Measurements from ENCODE around the gene TBC1D8.

The TBC1D8 gene

GRCh38 chr2:101012706-101013181 lies 138.4 kb downstream of the TBC1D8 start:
- Histone ChIP-seq H3K4me3 (ENCODE audit: insufficient read length, low read depth) (no peak overlapping the region), H3K36me3 (ENCODE audit: insufficient read depth, insufficient read length, low read length) (peaks cover 67% of the 10 kb centered on the region), H3K9ac (ENCODE audit: insufficient read length, low read depth) (peak overlapping the region; percentile 18), H3K4me1 (ENCODE audit: insufficient read depth, insufficient read length) (no peaks in the 10 kb centered on the region), H3K27me3 (ENCODE audit: insufficient read depth, insufficient read length) (no peaks in the 10 kb centered on the region), H3K9me3 (ENCODE audit: insufficient read depth, low read length) (no peaks in the 10 kb centered on the region)
- DNase-seq (ENCODE audit: low read depth, low spot score): no peak
- no peak for TF ChIP-seq ZNF274 (IDR thresholded peaks at IDR 0.05; ENCODE audit: low read depth, low read length)
- no peak for TF ChIP-seq SUZ12 (IDR thresholded peaks at IDR 0.05; ENCODE audit: extremely low read depth, insufficient read depth, insufficient read length)
- no peak for TF ChIP-seq YY1 (IDR thresholded peaks at IDR 0.05; ENCODE audit: insufficient read depth, insufficient read length)

GRCh38 chr2:101012054-101012705 lies 139.0 kb downstream of the TBC1D8 start:
- no peak for DNase-seq (ENCODE audit: low read depth, low spot score)
- Histone ChIP-seq H3K27me3 (ENCODE audit: insufficient read depth, insufficient read length) (no peaks in the 10 kb centered on the region), H3K9me3 (ENCODE audit: insufficient read depth, low read length) (no peaks in the 10 kb centered on the region), H3K4me3 (ENCODE audit: insufficient read length, low read depth) (no peak overlapping the region), H3K4me1 (ENCODE audit: insufficient read depth, insufficient read length) (no peaks in the 10 kb centered on the region), H3K9ac (ENCODE audit: insufficient read length, low read depth) (no peak overlapping the region), H3K36me3 (ENCODE audit: insufficient read depth, insufficient read length, low read length) (peaks cover 69% of the 10 kb centered on the region)
- TF ChIP-seq SUZ12 (IDR thresholded peaks at IDR 0.05; ENCODE audit: extremely low read depth, insufficient read depth, insufficient read length) (no peak), ZNF274 (IDR thresholded peaks at IDR 0.05; ENCODE audit: low read depth, low read length) (no peak), YY1 (IDR thresholded peaks at IDR 0.05; ENCODE audit: insufficient read depth, insufficient read length) (no peak)

DNA sequence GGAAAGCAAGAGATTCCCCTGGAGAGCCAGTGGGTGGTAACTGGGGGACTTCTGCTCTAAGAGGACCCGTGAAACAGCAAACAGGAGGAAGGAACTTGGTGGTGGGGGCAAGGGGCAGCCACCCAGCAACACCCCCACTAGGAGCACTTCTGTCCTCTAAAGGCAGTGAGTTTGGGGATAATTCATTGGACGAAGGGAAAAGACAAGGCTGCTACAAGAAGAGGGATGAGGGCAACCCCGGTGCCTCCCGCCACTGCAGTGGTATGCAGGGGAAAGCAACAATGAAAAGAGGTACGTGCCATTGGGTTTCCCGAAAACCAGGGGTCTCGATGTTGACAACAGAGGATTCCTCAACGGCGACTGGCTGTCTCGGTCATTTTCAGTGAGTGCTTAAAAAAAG lies 140.0 kb downstream of the TBC1D8 start:
- no peak for DNase-seq (ENCODE audit: low read depth, low spot score)
- no peaks in the 10 kb centered on the region for H3K9me3 ChIP-seq (ENCODE audit: insufficient read depth, low read length)
- no peak overlapping the region for H3K9ac ChIP-seq (ENCODE audit: insufficient read length, low read depth)
- H3K36me3 ChIP-seq (ENCODE audit: insufficient read depth, insufficient read length, low read length): peaks cover 77% of the 10 kb centered on the region
- no peak overlapping the region for H3K4me3 ChIP-seq (ENCODE audit: insufficient read length, low read depth)
- H3K4me1 ChIP-seq (ENCODE audit: insufficient read depth, insufficient read length): no peaks in the 10 kb centered on the region
- no peaks in the 10 kb centered on the region for H3K27me3 ChIP-seq (ENCODE audit: insufficient read depth, insufficient read length)
- no peak for TF ChIP-seq YY1 (IDR thresholded peaks at IDR 0.05; ENCODE audit: insufficient read depth, insufficient read length)
- TF ChIP-seq SUZ12 (IDR thresholded peaks at IDR 0.05; ENCODE audit: extremely low read depth, insufficient read depth, insufficient read length): no peak
- no peak for TF ChIP-seq ZNF274 (IDR thresholded peaks at IDR 0.05; ENCODE audit: low read depth, low read length)

DNA sequence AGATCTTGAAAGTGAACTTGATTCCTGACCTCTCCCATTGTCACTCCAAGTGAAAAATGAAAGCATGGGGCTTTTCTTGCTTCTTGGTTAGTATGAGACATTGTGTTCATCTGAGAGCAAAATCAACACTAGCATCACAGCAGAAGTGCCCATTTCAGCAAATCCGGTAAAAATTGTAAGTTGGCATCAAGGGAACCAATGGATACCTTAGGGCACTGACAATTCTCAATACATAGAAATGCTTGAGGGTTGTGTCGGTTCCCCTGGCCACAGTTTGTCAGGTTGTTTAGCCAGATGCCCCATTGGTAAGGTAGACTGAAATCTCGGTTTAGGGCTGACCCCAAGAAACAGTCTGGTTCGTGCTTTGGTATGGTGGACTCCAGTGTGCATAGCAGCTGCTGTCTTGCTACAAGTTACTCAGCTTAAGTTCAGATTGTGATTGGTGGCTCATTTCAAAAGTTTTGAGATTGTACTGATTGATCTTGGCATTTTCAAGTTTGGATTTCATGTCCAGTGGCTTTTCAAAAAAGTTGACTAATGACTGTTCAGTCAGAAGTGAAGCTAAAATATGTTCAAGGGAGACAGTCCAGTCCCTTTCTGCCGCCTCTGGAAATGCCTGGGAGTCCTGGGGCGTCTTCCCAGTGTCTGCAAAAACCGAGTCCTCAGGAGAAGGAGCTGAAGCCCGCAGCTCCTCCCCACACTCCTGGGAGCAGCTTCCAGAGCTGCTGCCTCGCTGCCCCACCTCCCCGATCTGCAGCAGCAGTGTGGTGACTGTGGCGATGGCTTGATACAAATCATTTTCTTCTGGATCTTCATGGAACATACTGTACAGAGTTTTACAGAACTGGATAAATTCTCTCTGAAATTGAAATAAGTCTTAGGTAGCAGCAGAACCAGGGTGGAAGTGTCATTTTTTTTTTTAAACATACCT lies 143.5 kb downstream of the TBC1D8 start:
- no peak for DNase-seq (ENCODE audit: low read depth, low spot score)
- no peak overlapping the region for H3K4me3 ChIP-seq (ENCODE audit: insufficient read length, low read depth)
- H3K27me3 ChIP-seq (ENCODE audit: insufficient read depth, insufficient read length): no peaks in the 10 kb centered on the region
- TF ChIP-seq SUZ12 (IDR thresholded peaks at IDR 0.05; ENCODE audit: extremely low read depth, insufficient read depth, insufficient read length): no peak
- no peak for TF ChIP-seq YY1 (IDR thresholded peaks at IDR 0.05; ENCODE audit: insufficient read depth, insufficient read length)
- TF ChIP-seq ZNF274 (IDR thresholded peaks at IDR 0.05; ENCODE audit: low read depth, low read length): no peak
- H3K9ac ChIP-seq (ENCODE audit: insufficient read length, low read depth): no peak overlapping the region
- peaks cover 7% of the 10 kb centered on the region for H3K4me1 ChIP-seq (ENCODE audit: insufficient read depth, insufficient read length)
- H3K9me3 ChIP-seq (ENCODE audit: insufficient read depth, low read length): no peaks in the 10 kb centered on the region
- H3K36me3 ChIP-seq (ENCODE audit: insufficient read depth, insufficient read length, low read length): peaks cover 88% of the 10 kb centered on the region

GRCh38 chr2:101006065-101006715 lies 145.0 kb downstream of the TBC1D8 start:
- no peak for DNase-seq (ENCODE audit: low read depth, low spot score)
- Histone ChIP-seq H3K4me3 (ENCODE audit: insufficient read length, low read depth) (no peak overlapping the region), H3K27me3 (ENCODE audit: insufficient read depth, insufficient read length) (no peaks in the 10 kb centered on the region), H3K4me1 (ENCODE audit: insufficient read depth, insufficient read length) (peaks cover 7% of the 10 kb centered on the region), H3K36me3 (ENCODE audit: insufficient read depth, insufficient read length, low read length) (peaks cover 81% of the 10 kb centered on the region), H3K9ac (ENCODE audit: insufficient read length, low read depth) (no peak overlapping the region), H3K9me3 (ENCODE audit: insufficient read depth, low read length) (no peaks in the 10 kb centered on the region)
- no peak for TF ChIP-seq YY1 (IDR thresholded peaks at IDR 0.05; ENCODE audit: insufficient read depth, insufficient read length)
- TF ChIP-seq SUZ12 (IDR thresholded peaks at IDR 0.05; ENCODE audit: extremely low read depth, insufficient read depth, insufficient read length): no peak
- TF ChIP-seq ZNF274 (IDR thresholded peaks at IDR 0.05; ENCODE audit: low read depth, low read length): no peak

DNA sequence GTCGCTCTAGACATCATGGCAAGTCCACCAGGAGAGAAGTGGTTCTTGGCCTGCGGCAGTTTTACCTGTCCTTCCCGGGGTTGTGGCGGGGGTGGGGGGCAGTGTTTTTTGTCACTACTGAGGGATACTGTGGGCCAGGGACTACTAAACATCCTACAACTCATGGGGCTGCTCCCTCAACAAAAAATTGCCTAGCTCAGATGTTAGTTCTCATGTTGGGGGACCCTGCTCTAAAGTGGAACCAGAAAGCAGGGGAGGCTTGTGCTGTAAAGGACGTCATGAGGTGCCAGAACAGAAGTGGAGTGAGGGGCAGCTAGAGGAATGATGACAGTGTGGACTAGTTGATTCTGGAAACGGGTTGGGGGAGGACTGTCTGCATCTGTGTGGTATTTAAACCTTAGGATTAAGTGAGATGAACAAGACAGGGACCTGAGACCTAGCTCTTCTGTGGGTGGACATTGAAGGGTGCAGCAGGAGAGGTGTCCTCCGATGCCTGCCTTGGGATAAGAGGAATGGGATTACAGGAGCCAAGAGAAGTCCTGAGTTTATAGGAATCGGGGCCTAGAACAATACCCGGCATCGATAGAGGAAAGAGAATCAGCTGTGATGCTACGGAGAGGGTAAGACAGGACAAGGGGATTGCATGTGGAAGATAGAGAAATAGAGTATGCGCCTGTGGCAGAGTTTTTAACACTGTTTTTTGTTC lies 146.4 kb downstream of the TBC1D8 start:
- H3K27me3 ChIP-seq (ENCODE audit: insufficient read depth, insufficient read length): peaks cover 4% of the 10 kb centered on the region
- H3K4me1 ChIP-seq (ENCODE audit: insufficient read depth, insufficient read length): peaks cover 7% of the 10 kb centered on the region
- H3K9ac ChIP-seq (ENCODE audit: insufficient read length, low read depth): peak overlapping the region; percentile 98
- no peaks in the 10 kb centered on the region for H3K9me3 ChIP-seq (ENCODE audit: insufficient read depth, low read length)
- no peak for TF ChIP-seq YY1 (IDR thresholded peaks at IDR 0.05; ENCODE audit: insufficient read depth, insufficient read length)
- no peak for TF ChIP-seq SUZ12 (IDR thresholded peaks at IDR 0.05; ENCODE audit: extremely low read depth, insufficient read depth, insufficient read length)
- TF ChIP-seq ZNF274 (IDR thresholded peaks at IDR 0.05; ENCODE audit: low read depth, low read length): no peak
- no peak for DNase-seq (ENCODE audit: low read depth, low spot score)
- H3K4me3 ChIP-seq (ENCODE audit: insufficient read length, low read depth): peak overlapping the region; percentile 97
- H3K36me3 ChIP-seq (ENCODE audit: insufficient read depth, insufficient read length, low read length): peaks cover 71% of the 10 kb centered on the region

All from NT2/D1 (cell line).